ENCODE results near the gene AKR1D1. TPM values are rescaled to one million over a fixed set of nuclear protein-coding genes. Genes with fewer than 3 reads are reported as not detected.
"Not testable (repeated sequence)": the region's sequence is repeated elsewhere in the genome, so short reads cannot be mapped to it uniquely, and the experiment has no call there.

Gene AKR1D1
- total RNA-seq, 1 donor from 2014 or later, result under 0.01 TPM

DNA sequence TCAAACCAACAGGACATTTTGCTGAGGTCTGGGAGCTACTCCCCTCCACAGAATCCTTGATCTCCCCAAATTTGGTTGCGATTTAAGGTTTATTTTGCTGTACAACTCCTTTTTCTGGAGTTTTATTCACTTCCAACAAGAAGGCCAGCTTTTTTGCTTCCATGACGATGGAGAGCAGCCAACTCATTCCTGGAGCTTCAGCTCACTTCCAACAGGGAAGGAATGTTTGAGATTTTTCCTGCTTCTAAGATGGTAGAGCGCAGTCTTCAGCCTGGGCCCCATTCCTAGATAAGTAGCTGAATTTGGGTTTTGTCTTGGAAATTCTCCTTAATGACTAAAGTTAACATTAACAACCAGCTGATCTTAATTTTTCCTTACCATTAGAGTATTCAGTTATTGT is 43.5 kb upstream of the AKR1D1 start:
- TF ChIP-seq, protein P1, sequence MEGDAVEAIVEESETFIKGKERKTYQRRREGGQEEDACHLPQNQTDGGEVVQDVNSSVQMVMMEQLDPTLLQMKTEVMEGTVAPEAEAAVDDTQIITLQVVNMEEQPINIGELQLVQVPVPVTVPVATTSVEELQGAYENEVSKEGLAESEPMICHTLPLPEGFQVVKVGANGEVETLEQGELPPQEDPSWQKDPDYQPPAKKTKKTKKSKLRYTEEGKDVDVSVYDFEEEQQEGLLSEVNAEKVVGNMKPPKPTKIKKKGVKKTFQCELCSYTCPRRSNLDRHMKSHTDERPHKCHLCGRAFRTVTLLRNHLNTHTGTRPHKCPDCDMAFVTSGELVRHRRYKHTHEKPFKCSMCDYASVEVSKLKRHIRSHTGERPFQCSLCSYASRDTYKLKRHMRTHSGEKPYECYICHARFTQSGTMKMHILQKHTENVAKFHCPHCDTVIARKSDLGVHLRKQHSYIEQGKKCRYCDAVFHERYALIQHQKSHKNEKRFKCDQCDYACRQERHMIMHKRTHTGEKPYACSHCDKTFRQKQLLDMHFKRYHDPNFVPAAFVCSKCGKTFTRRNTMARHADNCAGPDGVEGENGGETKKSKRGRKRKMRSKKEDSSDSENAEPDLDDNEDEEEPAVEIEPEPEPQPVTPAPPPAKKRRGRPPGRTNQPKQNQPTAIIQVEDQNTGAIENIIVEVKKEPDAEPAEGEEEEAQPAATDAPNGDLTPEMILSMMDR (IDR thresholded peaks at IDR 0.05; ENCODE audit: insufficient read depth, low read length, severe bottlenecking), result no peak
- H3K4me3 ChIP-seq (ENCODE audit: low read depth, low read length), result no peak overlapping the region
- H3K27me3 ChIP-seq (ENCODE audit: control insufficient read depth, insufficient read depth, low read length), result no peaks in the 10 kb centered on the region
- no peak for DNase-seq (ENCODE audit: low read depth)
- no peak for FAIRE-seq
- no peaks in the 10 kb centered on the region for H3K36me3 ChIP-seq (ENCODE audit: control insufficient read depth, insufficient read depth, low read length)

DNA sequence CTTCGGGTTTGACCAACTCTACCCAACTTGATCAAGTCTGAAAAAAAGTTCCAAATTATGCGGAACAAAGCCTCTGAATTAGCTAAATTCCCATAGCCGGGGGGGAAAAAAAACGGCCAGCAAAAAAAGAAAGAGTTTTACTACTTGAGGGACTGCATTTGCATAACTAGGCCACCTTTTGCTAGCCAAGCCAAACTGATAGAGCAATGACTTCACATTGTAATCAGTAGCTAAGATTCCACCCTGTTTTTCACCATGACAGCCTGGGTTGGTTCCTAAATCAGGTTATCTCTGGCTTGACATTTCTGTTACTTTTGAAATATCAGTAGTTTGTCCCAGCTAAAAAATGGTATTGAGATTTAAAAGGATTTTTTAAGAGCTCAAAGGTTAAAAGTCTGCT is 43.0 kb upstream of the AKR1D1 start:
- no peaks in the 10 kb centered on the region for H3K36me3 ChIP-seq (ENCODE audit: control insufficient read depth, insufficient read depth, low read length)

DNA sequence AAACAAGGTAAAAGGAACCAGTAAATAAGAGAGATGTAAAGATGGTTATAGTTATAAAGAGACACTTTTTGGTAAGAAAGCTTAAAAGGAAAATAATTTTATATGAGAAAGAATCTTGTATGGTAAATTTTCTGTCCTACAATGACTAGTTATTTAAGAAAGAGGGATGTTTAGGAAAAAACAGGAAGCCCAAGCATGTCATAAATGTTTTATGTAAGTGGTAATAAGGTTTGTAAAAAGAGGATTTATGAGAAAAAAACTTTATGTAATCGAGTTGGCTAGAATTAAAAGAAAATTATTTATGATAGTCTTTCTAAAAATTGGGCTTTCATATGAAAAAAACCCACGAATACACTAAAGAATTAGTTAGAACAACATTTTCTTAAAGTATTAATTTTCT is 40.1 kb upstream of the AKR1D1 start:
- DNase-seq (ENCODE audit: low read depth) (no peak), FAIRE-seq (no peak)
- H3K4me3 ChIP-seq (ENCODE audit: low read depth, low read length), result no peak overlapping the region
- H3K36me3 ChIP-seq (ENCODE audit: control insufficient read depth, insufficient read depth, low read length), result no peaks in the 10 kb centered on the region
- TF ChIP-seq, protein P1 (IDR thresholded peaks at IDR 0.05; ENCODE audit: insufficient read depth, low read length, severe bottlenecking), result no peak
- no peaks in the 10 kb centered on the region for H3K27me3 ChIP-seq (ENCODE audit: control insufficient read depth, insufficient read depth, low read length)

More for the DNA sequence above, 43.0 kb upstream of the AKR1D1 start:
- Histone ChIP-seq H3K4me3 (ENCODE audit: low read depth, low read length) (no peak overlapping the region), H3K27me3 (ENCODE audit: control insufficient read depth, insufficient read depth, low read length) (no peaks in the 10 kb centered on the region)
- TF ChIP-seq, protein P1 (IDR thresholded peaks at IDR 0.05; ENCODE audit: insufficient read depth, low read length, severe bottlenecking), result no peak
- DNase-seq (ENCODE audit: low read depth), result no peak
- no peak for FAIRE-seq

- FAIRE-seq; H3K36me3 ChIP-seq (ENCODE audit: control insufficient read depth, insufficient read depth, low read length); H3K27me3 ChIP-seq (ENCODE audit: control insufficient read depth, insufficient read depth, low read length); DNase-seq (ENCODE audit: low read depth); H3K4me3 ChIP-seq (ENCODE audit: low read depth, low read length): not testable (repeated sequence)
Measured at GRCh38 chr7:138040063-138040462, 36.2 kb upstream of the AKR1D1 start.

- DNase-seq (ENCODE audit: low read depth) (no peak), FAIRE-seq (no peak)
- TF ChIP-seq, protein P1 (IDR thresholded peaks at IDR 0.05; ENCODE audit: insufficient read depth, low read length, severe bottlenecking), result no peak
- H3K4me3 ChIP-seq (ENCODE audit: low read depth, low read length), result no peak overlapping the region
- no peaks in the 10 kb centered on the region for H3K36me3 ChIP-seq (ENCODE audit: control insufficient read depth, insufficient read depth, low read length)
- no peaks in the 10 kb centered on the region for H3K27me3 ChIP-seq (ENCODE audit: control insufficient read depth, insufficient read depth, low read length)
Measured at GRCh38 chr7:138044897-138045296, 31.4 kb upstream of the AKR1D1 start.

DNA sequence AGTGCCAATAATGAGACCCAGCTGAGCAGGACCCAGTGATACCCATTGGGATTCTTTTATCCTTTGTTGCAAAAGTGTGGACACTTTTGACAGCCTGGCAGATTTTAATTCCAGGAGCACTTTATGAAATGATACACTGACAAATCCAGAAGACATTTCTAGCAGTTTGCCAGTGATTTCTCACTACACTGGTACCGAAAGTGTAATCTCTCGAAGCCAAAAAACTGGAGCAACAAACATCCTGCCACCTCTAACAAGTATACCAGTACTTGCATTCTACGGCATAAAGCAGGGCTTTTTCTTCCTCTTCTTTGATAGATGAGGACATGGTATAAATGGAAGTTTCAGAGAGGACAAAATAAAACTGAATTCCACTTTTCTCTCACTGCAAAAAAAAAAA is 28.4 kb upstream of the AKR1D1 start:
- FAIRE-seq (no peak), DNase-seq (ENCODE audit: low read depth) (no peak)
- Histone ChIP-seq H3K36me3 (ENCODE audit: control insufficient read depth, insufficient read depth, low read length) (no peaks in the 10 kb centered on the region), H3K27me3 (ENCODE audit: control insufficient read depth, insufficient read depth, low read length) (no peaks in the 10 kb centered on the region), H3K4me3 (ENCODE audit: low read depth, low read length) (no peak overlapping the region)
- TF ChIP-seq, protein P1 (IDR thresholded peaks at IDR 0.05; ENCODE audit: insufficient read depth, low read length, severe bottlenecking), result no peak

Data from bronchial epithelial cell (primary cell).